Activated CD8-positive, alpha-beta memory T cell treated with anti-CD3 and anti-CD28 coated beads, Interleukin-2, amount 50 U/mL, for 1 hour (primary cell): ENCODE measurements around the gene LRP8.

Experiments
- DNase-seq: peaks from one replicate; pipeline ENCODE4 v3.0.0-alpha.2; 2020; ENCODE audit errors: extremely low read depth

LRP8 gene

GRCh38 chr1:53305650-53306049, 22.2 kb downstream of the LRP8 start:
- no peak for DNase-seq

- DNase-seq, result no peak
These were observed 23.3 kb downstream of the LRP8 start for GRCh38 chr1:53304527-53304926.

- DNase-seq, result no peak
These were observed 23.9 kb downstream of the LRP8 start for GRCh38 chr1:53303726-53304515.

GRCh38 chr1:53303243-53303642, 24.6 kb downstream of the LRP8 start:
- no peak for DNase-seq

GRCh38 chr1:53299233-53299632, 28.6 kb downstream of the LRP8 start:
- no peak for DNase-seq

- DNase-seq, result no peak
These were observed 29.7 kb downstream of the LRP8 start for GRCh38 chr1:53298045-53298637.

GRCh38 chr1:53297195-53297594, 30.7 kb downstream of the LRP8 start:
- DNase-seq, result no peak

GRCh38 chr1:53296117-53296749, 31.6 kb downstream of the LRP8 start:
- no peak for DNase-seq

GRCh38 chr1:53295726-53296116, 32.1 kb downstream of the LRP8 start:
- no peak for DNase-seq

GRCh38 chr1:53295295-53295694, 32.6 kb downstream of the LRP8 start:
- DNase-seq, result no peak

GRCh38 chr1:53294567-53294966, 33.3 kb downstream of the LRP8 start:
- no peak for DNase-seq

- no peak for DNase-seq
These were observed 33.8 kb downstream of the LRP8 start for GRCh38 chr1:53294061-53294460.

- no peak for DNase-seq
These were observed 34.7 kb downstream of the LRP8 start for GRCh38 chr1:53293123-53293522.

GRCh38 chr1:53292690-53293089, 35.2 kb downstream of the LRP8 start:
- no peak for DNase-seq

GRCh38 chr1:53291574-53291973, 36.3 kb downstream of the LRP8 start:
- DNase-seq, result no peak

- DNase-seq, result no peak
These were observed 39.0 kb downstream of the LRP8 start for GRCh38 chr1:53288790-53289429.

- DNase-seq, result no peak
These were observed 39.7 kb downstream of the LRP8 start for GRCh38 chr1:53288002-53288789.

GRCh38 chr1:53286955-53287354, 40.9 kb downstream of the LRP8 start:
- no peak for DNase-seq

- DNase-seq, result no peak
These were observed 41.7 kb downstream of the LRP8 start for GRCh38 chr1:53285969-53286760.

GRCh38 chr1:53285546-53285945, 42.3 kb downstream of the LRP8 start:
- no peak for DNase-seq
